ENCODE measurements around the gene ULK1.

DNA sequence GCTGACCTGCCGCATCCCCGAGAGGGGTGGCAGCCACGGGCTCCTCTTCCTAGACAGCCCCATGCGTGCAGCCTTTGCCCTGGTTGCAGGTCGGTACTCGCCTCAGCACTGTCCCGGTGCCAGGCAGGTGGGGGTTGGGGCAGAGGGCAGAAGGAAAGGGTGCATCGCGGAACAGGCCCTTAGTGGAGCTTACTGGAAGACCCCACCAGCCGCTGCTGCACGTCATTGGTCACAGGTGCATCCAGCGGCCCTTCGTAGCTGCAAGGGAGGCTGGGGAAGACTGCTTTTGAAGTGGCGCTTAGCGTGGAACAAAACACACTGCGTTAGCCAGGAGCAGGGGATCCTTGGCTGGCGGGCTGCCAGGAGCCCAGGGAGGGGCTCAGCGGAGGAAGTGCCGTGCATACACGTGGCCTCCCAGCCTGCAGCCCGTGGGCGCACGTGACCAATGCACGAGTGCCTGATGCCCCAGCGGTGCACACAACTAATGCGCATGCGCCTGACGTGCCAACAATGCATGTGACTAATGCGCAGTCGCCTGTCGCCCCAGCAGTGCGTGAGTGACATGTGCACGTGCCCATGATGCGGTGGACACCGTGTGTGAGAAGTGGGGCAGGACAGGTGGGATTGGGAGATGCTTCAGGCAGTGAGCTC, 50.3 kb downstream of the ULK1 start:
- TF ChIP-seq POLR2A (IDR thresholded peaks at IDR 0.05; ENCODE audit: low read length) (no peak), GATA1 (IDR thresholded peaks at IDR 0.05; ENCODE audit: low read depth, low read length) (no peak)
